ENCODE measurements around the gene ZSCAN5B.
"Not testable (repeated sequence)": the region's sequence is repeated elsewhere in the genome, so short reads cannot be mapped to it uniquely, and the experiment has no call there.

ZSCAN5B gene

DNA sequence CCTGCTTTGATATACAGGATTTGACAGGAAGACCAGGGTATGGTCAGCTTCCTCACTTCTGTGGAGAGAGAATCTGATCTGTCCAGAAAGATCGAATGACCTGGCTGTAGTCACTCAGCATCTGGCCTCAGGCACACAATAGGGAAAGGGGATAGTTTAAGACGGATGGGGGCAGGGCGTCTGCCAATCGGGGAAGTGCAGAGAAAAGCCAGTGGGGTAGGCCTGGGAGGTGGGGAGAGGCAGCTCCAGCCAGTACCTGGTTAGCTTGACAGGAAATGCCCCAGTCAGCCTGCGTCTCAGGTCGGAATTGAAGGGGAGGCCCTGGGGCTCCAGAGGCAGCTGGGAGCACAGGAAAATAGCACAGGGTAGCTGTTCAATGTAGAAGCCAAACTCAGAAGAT is 44.1 kb downstream of the ZSCAN5B start:
- no peaks in the 10 kb centered on the region for H3K4me1 ChIP-seq (ENCODE audit: control insufficient read depth in 1 of 2, insufficient read depth in 1 of 2, low read depth in 1 of 2, low read length in 1 of 2)
- H3K4me3 ChIP-seq (ENCODE audit: low read depth in 1 of 2, low read length in 1 of 2), result no peak overlapping the region
- H3K9me3 ChIP-seq, result no peaks in the 10 kb centered on the region
- no peaks in the 10 kb centered on the region for H3K27me3 ChIP-seq
- H3K27ac ChIP-seq, result no peak overlapping the region
- no peaks in the 10 kb centered on the region for H3K36me3 ChIP-seq
- TF ChIP-seq, protein P1, sequence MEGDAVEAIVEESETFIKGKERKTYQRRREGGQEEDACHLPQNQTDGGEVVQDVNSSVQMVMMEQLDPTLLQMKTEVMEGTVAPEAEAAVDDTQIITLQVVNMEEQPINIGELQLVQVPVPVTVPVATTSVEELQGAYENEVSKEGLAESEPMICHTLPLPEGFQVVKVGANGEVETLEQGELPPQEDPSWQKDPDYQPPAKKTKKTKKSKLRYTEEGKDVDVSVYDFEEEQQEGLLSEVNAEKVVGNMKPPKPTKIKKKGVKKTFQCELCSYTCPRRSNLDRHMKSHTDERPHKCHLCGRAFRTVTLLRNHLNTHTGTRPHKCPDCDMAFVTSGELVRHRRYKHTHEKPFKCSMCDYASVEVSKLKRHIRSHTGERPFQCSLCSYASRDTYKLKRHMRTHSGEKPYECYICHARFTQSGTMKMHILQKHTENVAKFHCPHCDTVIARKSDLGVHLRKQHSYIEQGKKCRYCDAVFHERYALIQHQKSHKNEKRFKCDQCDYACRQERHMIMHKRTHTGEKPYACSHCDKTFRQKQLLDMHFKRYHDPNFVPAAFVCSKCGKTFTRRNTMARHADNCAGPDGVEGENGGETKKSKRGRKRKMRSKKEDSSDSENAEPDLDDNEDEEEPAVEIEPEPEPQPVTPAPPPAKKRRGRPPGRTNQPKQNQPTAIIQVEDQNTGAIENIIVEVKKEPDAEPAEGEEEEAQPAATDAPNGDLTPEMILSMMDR (IDR thresholded peaks at IDR 0.05), result no peak

DNA sequence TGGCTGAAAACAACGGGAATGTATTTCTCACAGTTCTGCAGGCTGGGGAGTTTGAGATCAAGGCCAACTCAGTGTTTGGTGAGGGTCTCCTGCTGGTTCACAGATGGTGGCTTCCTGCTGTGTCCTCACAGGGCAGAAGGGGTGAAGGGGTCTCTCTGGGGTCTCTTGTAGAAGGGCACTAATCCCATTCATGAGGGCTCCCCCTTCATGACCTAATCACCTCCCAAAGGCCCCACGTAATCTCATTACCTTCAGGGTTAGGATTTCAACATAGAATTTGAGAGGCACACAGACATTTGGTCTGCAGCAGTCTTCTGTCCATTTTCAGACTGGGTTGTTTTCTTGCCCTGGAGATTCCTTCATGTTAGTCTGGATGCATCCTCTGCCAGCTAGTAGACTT is 44.9 kb downstream of the ZSCAN5B start:
- no peaks in the 10 kb centered on the region for H3K4me1 ChIP-seq (ENCODE audit: control insufficient read depth in 1 of 2, insufficient read depth in 1 of 2, low read depth in 1 of 2, low read length in 1 of 2)
- H3K36me3 ChIP-seq, result peaks cover 6% of the 10 kb centered on the region
- no peak overlapping the region for H3K27ac ChIP-seq
- TF ChIP-seq, protein P1 (IDR thresholded peaks at IDR 0.05), result no peak
- no peaks in the 10 kb centered on the region for H3K27me3 ChIP-seq
- H3K4me3 ChIP-seq (ENCODE audit: low read depth in 1 of 2, low read length in 1 of 2), result no peak overlapping the region
- H3K9me3 ChIP-seq, result no peaks in the 10 kb centered on the region

DNA sequence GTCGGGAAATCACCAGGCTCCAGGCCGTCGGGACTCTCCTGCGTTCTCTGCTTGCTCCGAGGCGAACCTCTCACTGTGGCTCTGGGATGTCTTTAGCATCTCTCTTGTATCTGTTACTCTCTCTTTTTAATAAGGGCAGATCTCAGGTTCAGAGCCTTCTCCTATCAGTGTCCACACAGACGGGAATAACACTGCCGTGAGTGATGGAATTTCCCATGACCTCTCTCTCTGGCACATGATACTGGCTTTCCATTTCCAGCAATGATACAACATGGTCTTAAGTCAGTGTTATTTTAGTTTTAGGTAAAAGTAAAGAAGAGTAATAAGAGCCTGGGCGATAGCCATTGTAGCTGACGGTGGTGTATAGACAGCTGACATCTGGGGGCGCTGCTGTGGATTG is 47.2 kb downstream of the ZSCAN5B start:
- Histone ChIP-seq H3K27ac (no peak overlapping the region), H3K9me3 (no peaks in the 10 kb centered on the region), H3K27me3 (no peaks in the 10 kb centered on the region), H3K4me3 (ENCODE audit: low read depth in 1 of 2, low read length in 1 of 2) (no peak overlapping the region), H3K4me1 (ENCODE audit: control insufficient read depth in 1 of 2, insufficient read depth in 1 of 2, low read depth in 1 of 2, low read length in 1 of 2) (no peaks in the 10 kb centered on the region), H3K36me3 (peaks cover 10% of the 10 kb centered on the region)
- TF ChIP-seq, protein P1 (IDR thresholded peaks at IDR 0.05), result no peak

DNA sequence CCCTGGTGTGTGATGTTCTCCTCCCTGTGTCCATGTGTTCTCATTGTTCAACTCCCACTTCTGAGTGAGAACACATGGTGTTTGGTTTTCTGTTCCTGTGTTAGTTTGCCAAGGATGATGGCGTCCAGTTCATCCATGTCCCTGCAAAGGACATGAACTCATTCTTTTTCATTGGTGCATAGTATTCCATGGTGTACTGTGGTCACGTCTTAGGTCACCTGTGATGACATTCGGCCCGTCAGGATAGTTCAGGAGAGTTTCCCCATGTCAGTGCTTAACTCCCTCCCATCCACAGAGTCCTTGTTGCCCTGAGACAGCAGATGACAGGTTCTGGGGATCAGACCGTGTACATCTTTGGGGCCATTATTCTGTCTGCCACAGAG is 47.9 kb downstream of the ZSCAN5B start:
- H3K4me1 ChIP-seq (ENCODE audit: control insufficient read depth in 1 of 2, insufficient read depth in 1 of 2, low read depth in 1 of 2, low read length in 1 of 2), result no peaks in the 10 kb centered on the region
- no peak overlapping the region for H3K27ac ChIP-seq
- H3K36me3 ChIP-seq, result peaks cover 10% of the 10 kb centered on the region
- H3K27me3 ChIP-seq, result no peaks in the 10 kb centered on the region
- no peak overlapping the region for H3K4me3 ChIP-seq (ENCODE audit: low read depth in 1 of 2, low read length in 1 of 2)
- no peaks in the 10 kb centered on the region for H3K9me3 ChIP-seq
- TF ChIP-seq, protein P1 (IDR thresholded peaks at IDR 0.05), result no peak

DNA sequence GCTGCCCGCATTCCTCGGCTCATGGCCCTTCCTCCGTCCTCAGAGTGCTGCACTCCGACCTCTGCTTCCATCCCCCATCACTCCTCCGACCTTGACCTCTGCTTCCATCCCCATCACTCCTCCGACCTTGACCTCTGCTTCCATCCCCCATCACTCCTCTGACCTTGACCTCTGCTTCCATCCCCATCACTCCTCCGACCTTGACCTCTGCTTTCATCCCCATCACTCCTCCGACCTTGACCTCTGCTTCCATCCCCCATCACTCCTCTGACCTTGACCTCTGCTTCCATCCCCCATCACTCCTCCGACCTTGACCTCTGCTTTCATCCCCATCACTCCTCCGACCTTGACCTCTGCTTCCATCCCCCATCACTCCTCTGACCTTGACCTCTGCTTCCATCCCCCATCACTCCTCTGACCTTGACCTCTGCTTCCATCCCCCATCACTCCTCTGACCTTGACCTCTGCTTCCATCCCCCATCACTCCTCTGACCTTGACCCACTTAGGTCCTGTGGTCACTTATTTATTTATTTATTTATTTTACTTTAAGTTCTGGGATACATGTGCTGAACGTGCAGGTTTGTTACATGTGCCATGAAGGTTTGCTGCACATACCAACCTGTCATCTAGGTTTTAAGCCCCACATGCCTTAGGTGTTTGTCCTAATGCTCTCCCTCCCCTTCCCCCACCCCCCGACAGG is 48.5 kb downstream of the ZSCAN5B start:
- not testable (repeated sequence) for H3K4me3 ChIP-seq (ENCODE audit: low read depth in 1 of 2, low read length in 1 of 2); H3K9me3 ChIP-seq; H3K27me3 ChIP-seq; H3K27ac ChIP-seq; H3K4me1 ChIP-seq (ENCODE audit: control insufficient read depth in 1 of 2, insufficient read depth in 1 of 2, low read depth in 1 of 2, low read length in 1 of 2)
- peaks cover 10% of the 10 kb centered on the region for H3K36me3 ChIP-seq

DNA sequence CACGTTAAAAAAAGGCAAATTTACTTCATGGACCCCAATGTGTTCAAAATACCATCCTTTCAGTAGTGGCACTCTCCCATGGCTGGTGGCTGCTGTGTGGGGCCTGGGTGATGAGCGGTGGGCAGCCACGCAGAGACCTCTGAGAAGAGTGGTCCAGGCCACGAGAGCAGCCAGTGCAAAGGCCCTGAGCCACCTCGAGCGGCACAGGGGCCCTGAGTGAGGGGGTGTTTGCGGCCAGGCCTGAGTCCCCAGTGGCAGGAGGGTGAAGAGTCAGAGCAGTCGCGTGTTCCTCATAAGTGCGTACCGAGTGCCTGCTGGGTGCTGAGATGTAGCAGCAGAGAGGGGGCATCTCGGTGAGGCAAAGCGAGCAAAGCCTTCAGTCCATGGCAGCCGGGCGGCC is 49.5 kb downstream of the ZSCAN5B start:
- Histone ChIP-seq H3K36me3 (peaks cover 10% of the 10 kb centered on the region), H3K4me3 (ENCODE audit: low read depth in 1 of 2, low read length in 1 of 2) (no peak overlapping the region), H3K9me3 (no peaks in the 10 kb centered on the region), H3K27ac (no peak overlapping the region), H3K4me1 (ENCODE audit: control insufficient read depth in 1 of 2, insufficient read depth in 1 of 2, low read depth in 1 of 2, low read length in 1 of 2) (no peaks in the 10 kb centered on the region), H3K27me3 (no peaks in the 10 kb centered on the region)
- TF ChIP-seq, protein P1 (IDR thresholded peaks at IDR 0.05), result no peak
